GM18868 (cell line): ENCODE data around the gene CC2D2A.
"Not testable (repeated sequence)": the region's sequence is repeated elsewhere in the genome, so short reads cannot be mapped to it uniquely, and the experiment has no call there.

Experiments
- ATAC-seq: cut with Tn5 transposase; IDR thresholded peaks from one replicate; pipeline ENCODE4 v1.9.1; 2021; ENCODE audit warnings: mild to moderate bottlenecking, moderate library complexity; ENCODE audit not compliant: unreplicated experiment

CC2D2A gene

GRCh38 chr4:15556511-15557092, 86.9 kb downstream of the CC2D2A start:
- ATAC-seq = no peak

- ATAC-seq = no peak
Measured at GRCh38 chr4:15557786-15558550, 88.3 kb downstream of the CC2D2A start.

DNA sequence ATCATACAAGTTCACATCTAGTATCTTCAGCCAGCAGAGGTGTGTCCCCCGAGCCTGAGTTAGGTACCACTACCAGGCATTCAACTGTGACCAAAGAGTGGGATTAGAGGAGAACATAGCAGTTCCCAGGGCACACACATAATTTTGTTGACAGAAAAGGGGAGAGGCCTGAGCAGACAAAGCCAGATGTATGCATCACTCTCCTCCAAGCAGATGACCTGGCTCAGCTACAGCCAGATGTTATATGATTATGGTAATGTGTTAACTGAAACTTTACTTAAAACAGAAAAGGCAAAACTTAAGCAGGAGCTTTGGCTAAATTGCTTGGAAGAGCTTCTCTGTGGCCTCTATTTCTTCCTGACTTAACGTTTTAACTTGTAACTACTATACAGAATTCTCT, 88.9 kb downstream of the CC2D2A start:
- no peak for ATAC-seq

DNA sequence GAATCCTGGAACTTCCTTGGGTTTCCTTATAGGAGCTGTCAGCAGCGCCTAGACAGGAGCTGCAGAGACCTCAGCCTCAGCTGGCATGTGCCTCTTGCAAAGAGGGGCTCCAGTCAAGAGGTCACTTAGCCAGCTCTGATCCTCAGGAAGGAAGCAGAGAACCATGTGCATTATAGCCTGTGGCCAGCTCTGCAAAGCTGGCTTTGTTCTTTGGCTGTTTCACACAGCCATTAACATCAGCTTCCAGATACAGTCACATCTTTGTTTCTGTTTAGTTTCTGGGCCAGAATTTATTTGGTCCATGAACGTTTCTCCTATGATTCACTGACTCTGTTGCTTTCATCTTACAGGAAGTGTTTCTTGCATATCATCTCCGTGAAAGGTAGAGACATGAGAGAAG, 92.4 kb downstream of the CC2D2A start:
- ATAC-seq = no peak

- ATAC-seq = no peak
Measured at GRCh38 chr4:15562623-15563022, 92.9 kb downstream of the CC2D2A start.

GRCh38 chr4:15563871-15564270, 94.2 kb downstream of the CC2D2A start:
- no peak for ATAC-seq

GRCh38 chr4:15568821-15569220, 99.1 kb downstream of the CC2D2A start:
- no peak for ATAC-seq

DNA sequence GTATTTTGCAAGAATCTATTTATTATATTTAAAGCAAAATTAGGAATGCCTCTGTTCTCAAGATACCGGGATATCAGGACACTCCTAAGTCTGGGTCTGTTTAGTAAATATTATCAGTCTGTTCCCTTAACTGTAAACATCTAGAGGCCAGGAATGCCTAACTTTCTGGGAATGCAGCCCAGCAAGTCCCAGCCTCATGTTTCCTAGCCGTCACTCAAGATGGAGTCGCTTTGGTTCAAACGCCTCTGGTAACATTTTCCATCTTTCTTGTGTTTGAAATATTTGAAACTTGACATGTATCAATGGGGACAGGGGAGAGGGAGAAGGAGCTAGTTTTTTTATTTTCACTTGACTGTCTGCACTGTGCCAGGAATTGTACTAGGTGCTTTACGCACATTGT, 100.1 kb downstream of the CC2D2A start:
- ATAC-seq = no peak

GRCh38 chr4:15575966-15576365, 106.3 kb downstream of the CC2D2A start:
- no peak for ATAC-seq

DNA sequence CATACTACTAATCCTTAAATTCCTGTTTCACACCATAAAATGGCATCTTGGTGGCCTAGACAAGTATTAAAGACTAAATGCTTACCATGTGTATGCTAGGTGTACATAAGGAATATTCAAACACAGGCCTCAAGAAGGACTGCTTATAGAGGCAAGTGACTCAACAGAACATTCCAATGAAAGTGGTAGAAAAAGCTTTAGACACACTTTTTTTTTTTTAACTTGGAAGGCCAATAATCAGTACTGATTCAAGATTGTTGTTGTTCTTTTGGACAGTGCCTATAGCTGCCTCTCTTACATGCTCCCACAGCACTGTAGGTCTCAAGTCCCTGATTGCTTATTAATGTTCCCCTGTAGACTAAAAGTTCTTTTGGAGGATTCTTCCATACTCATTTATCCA, 107.8 kb downstream of the CC2D2A start:
- no peak for ATAC-seq

DNA sequence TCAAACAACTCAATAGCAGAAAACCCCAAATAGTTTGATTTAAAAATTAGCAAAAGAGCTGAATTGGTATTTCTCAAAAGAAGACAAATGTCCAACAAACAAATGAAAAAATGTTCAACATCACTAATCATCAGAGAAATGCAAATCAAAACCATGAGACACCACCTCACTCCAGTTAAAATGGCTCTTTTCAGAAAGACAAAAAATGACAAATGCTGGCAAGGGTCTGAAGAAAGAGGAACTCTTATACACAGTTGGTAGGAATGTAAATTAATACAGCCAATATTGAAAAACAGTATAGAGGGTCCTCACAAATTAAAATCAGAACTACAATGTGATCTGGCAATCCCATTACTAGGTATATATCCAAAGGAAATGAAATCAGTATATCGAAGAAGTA, 115.1 kb downstream of the CC2D2A start:
- no peak for ATAC-seq

DNA sequence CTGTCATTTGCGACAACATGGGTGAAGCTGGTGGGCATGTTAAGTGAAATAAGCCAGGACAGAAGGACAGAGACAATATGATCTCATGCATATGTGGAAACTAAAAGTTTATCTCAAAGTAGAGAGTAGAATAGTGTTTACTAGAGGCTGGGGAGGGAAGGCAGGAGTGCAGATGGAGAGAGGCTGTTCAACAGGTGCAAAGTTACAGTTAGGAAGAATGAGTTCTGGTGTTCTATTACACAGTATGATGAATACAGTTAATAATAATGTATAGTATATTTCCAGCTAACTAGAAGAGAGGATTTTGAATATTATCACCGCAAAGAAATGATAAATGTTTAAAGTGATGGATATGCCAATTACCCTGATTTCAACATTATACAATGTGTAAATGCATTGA, 115.6 kb downstream of the CC2D2A start:
- ATAC-seq = no peak

DNA sequence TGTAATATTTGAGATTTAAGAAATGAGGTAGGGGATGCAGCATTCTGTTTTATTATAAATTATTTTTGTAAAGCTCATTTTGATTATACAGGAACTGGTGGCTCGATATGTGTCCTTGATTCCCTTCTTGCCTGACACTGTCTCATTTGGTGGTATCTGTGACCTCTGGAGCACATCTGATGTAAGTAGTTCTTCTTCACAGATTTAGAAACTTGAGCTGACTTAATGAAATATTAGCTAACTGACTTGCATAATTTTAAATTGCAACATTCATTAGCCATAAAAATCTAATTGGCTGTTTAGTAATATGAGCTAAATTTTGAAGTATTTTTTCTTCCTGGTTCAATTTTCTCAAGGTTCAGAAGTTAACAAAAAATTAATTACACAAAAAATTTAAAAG, 116.4 kb downstream of the CC2D2A start:
- no peak for ATAC-seq

- no peak for ATAC-seq
Measured at GRCh38 chr4:15587649-15588048, 118.0 kb downstream of the CC2D2A start.

- ATAC-seq = no peak
Measured at GRCh38 chr4:15592799-15593198, 123.1 kb downstream of the CC2D2A start.

DNA sequence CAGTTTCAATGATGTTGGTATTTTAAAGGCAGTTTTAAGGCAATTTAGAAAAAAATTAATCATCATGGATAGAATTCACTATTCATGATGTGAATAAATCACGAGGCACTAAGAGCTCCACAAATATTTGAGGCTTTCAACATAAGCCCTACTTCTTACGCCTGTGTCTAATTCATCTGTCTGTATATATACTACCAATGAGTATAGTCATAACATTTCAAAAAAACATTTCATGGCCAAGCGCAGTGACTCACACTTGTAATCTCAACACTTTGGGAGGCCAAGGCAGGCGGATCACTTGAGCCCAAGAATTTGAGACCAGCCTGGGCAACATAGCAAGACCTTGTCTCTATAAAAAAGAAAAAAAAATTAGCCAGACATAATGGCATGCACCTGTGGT, 129.0 kb downstream of the CC2D2A start:
- ATAC-seq = no peak

- no peak for ATAC-seq
Measured at GRCh38 chr4:15600176-15600575, 130.5 kb downstream of the CC2D2A start.

DNA sequence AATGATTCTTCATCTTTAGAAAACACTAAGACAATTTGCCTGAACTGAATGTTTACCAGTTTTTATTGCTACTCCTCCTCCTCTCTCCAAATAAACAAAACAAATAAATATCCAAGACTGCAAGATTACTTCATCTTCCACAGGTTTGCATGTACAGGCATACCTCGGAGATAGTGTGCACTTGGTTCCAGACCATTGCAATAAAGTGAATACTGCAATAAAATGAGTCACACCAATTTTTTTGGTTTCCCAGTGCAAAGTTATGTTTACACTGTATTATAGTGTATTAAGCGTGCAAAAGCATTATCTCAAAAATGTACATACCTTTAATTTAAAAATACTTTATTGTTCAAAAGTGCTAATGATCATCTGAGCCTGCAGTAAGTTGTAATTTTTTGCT, 132.2 kb downstream of the CC2D2A start:
- ATAC-seq = no peak

DNA sequence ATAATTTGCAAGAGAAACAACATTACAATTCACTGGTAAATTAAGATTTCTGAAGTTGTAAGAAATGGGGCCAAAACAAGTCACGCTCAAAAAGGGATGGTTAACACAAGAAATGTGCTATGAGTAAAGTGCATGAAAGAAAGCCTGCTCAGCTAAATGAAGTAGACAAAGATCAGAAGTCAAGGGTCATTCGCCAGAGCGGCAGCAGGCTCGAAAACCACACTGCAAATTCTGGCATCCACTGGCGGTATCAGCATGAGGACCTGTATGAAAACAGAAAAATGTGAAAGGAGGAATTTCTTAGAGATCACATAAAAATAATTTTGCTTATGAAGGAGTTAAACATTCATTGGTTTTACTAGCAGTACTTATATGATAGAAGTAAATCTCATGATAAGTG, 135.9 kb downstream of the CC2D2A start:
- no peak for ATAC-seq

- no peak for ATAC-seq
Measured at GRCh38 chr4:15610855-15611254, 141.2 kb downstream of the CC2D2A start.

DNA sequence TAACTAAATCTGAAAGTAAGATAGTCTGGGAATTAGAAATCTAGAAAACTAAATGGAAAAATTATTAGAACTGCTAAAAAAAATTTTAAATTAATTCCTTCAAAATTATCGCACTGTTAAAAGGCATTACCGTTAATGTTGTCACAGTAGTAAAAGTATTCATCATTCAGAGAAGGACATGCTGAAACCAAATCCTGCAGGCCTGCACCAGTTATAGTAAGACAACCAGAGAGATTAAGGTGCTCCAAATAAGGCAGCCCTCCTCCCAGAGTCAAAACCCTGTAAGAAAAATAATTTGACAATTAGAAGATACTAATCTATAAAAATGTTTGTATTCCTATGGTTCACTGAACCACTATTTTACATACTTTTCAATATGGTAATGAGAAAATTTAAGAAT, 142.5 kb downstream of the CC2D2A start:
- no peak for ATAC-seq

- not testable (repeated sequence) for ATAC-seq
Measured at GRCh38 chr4:15614891-15615290, 145.2 kb downstream of the CC2D2A start.

- ATAC-seq = not testable (repeated sequence)
Measured at GRCh38 chr4:15617407-15617806, 147.7 kb downstream of the CC2D2A start.
